SU-DHL-6 (cell line): Measurements from ENCODE around the gene ZNF423.

Experiments used
- H2AFZ ChIP-seq: fragments of 200-600 bp; sonication (generic); 2 replicates; pipeline ENCODE4 v1.6.1; 2014; ENCODE audit warnings: low read depth, mild to moderate bottlenecking, moderate library complexity, mixed read lengths, antibody characterized with exemption, low read length; ENCODE audit not compliant: severe bottlenecking
- H3F3A ChIP-seq: fragments of 200-600 bp; shearing (Covaris generic); 2 replicates; pipeline ENCODE4 v1.6.0; 2016; ENCODE audit warnings: antibody characterized with exemption, mild to moderate bottlenecking; ENCODE audit not compliant: insufficient read depth
- H3K27ac ChIP-seq: fragments of 200-600 bp; sonication (generic); 2 replicates; pipeline ENCODE4 v1.5.1; 2016; ENCODE audit warnings: low read depth, mild to moderate bottlenecking, low read length, moderate library complexity, mixed read lengths
- H3K27me3 ChIP-seq: fragments of 200-600 bp; sonication (generic), shearing (Covaris generic); 2 replicates; pipeline ENCODE4 v1.6.0; 2014; ENCODE audit warnings: mild to moderate bottlenecking, low read length
- H3K36me3 ChIP-seq: fragments of 200-600 bp; sonication (generic); 2 replicates; pipeline ENCODE4 v1.6.1; 2014; ENCODE audit warnings: mild to moderate bottlenecking, low read length, mixed read lengths
- H3K4me2 ChIP-seq: fragments of 300-600, 200-600 bp; shearing (Covaris generic), sonication (generic); 2 replicates; pipeline ENCODE4 v1.6.0; 2014; ENCODE audit warnings: low read length, low read depth, mild to moderate bottlenecking; ENCODE audit not compliant: poor library complexity, severe bottlenecking
- H3K4me3 ChIP-seq: fragments of 200-600 bp; sonication (generic); 2 replicates; pipeline ENCODE4 v1.5.1; 2014; ENCODE audit warnings: antibody characterized with exemption, low read length, mild to moderate bottlenecking, mixed read lengths; ENCODE audit not compliant: insufficient read depth, poor library complexity, severe bottlenecking
- H3K79me2 ChIP-seq: fragments of 200-600 bp; sonication (generic); 2 replicates; pipeline ENCODE4 v1.6.1; 2014; ENCODE audit warnings: mild to moderate bottlenecking, low read length, moderate library complexity; ENCODE audit not compliant: insufficient read depth
- H3K9ac ChIP-seq: fragments of 200-600 bp; sonication (generic); 2 replicates; pipeline ENCODE4 v1.7.0; 2014; ENCODE audit warnings: mild to moderate bottlenecking, low read length
- H3K9me2 ChIP-seq: fragments of 200-600 bp; sonication (generic); replicated peaks from 2 replicates; pipeline ENCODE4 v1.6.1; 2014; ENCODE audit warnings: low read length; ENCODE audit not compliant: insufficient read depth
- H3K9me3 ChIP-seq: fragments of 200-600 bp; sonication (generic); 2 replicates; pipeline ENCODE4 v1.6.1; 2014; ENCODE audit warnings: low read length, mixed read lengths; ENCODE audit not compliant: insufficient read depth
- H4K20me1 ChIP-seq: fragments of 200-600 bp; sonication (generic); 2 replicates; pipeline ENCODE4 v1.6.1; 2014; ENCODE audit warnings: low read depth, mild to moderate bottlenecking, antibody characterized with exemption, low read length, moderate library complexity, mixed read lengths
- EZH2phosphoT487 ChIP-seq: fragments of 200-600 bp; sonication (generic), shearing (Covaris generic); conservative IDR thresholded peaks from 2 replicates; pipeline ENCODE4 v1.6.1; 2018; ENCODE audit warnings: mild to moderate bottlenecking, antibody characterized with exemption, low read length, moderate library complexity, mixed read lengths
- TF ChIP-seq, protein P1 (sequence below): fragments of 200-600 bp; sonication (generic); IDR thresholded peaks from one replicate; pipeline ENCODE4 v1.5.1; 2017; ENCODE audit warnings: antibody characterized with exemption, mild to moderate bottlenecking, low read length, moderate library complexity; ENCODE audit not compliant: insufficient read depth, poor library complexity, severe bottlenecking

Gene ZNF423

GRCh38 chr16:49800441-49800840, 55.5 kb downstream of the ZNF423 start:
- H3K27me3 ChIP-seq = no peaks in the 10 kb centered on the region
- H3K36me3 ChIP-seq = no peaks in the 10 kb centered on the region
- H3K9ac ChIP-seq = no peak overlapping the region
- no peaks in the 10 kb centered on the region for H3K9me2 ChIP-seq
- H4K20me1 ChIP-seq = no peaks in the 10 kb centered on the region
- TF ChIP-seq EZH2phosphoT487 = no peak
- TF ChIP-seq, protein P1, sequence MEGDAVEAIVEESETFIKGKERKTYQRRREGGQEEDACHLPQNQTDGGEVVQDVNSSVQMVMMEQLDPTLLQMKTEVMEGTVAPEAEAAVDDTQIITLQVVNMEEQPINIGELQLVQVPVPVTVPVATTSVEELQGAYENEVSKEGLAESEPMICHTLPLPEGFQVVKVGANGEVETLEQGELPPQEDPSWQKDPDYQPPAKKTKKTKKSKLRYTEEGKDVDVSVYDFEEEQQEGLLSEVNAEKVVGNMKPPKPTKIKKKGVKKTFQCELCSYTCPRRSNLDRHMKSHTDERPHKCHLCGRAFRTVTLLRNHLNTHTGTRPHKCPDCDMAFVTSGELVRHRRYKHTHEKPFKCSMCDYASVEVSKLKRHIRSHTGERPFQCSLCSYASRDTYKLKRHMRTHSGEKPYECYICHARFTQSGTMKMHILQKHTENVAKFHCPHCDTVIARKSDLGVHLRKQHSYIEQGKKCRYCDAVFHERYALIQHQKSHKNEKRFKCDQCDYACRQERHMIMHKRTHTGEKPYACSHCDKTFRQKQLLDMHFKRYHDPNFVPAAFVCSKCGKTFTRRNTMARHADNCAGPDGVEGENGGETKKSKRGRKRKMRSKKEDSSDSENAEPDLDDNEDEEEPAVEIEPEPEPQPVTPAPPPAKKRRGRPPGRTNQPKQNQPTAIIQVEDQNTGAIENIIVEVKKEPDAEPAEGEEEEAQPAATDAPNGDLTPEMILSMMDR = no peak
- H3K4me3 ChIP-seq = no peak overlapping the region
- no peaks in the 10 kb centered on the region for H3K79me2 ChIP-seq
- H2AFZ ChIP-seq = no peak overlapping the region
- no peaks in the 10 kb centered on the region for H3K9me3 ChIP-seq
- H3F3A ChIP-seq = no peaks in the 10 kb centered on the region
- H3K27ac ChIP-seq = no peak overlapping the region
- H3K4me2 ChIP-seq = no peak overlapping the region

GRCh38 chr16:49799172-49799571, 56.7 kb downstream of the ZNF423 start:
- H2AFZ ChIP-seq = no peak overlapping the region
- H3K9ac ChIP-seq = no peak overlapping the region
- H3K36me3 ChIP-seq = no peaks in the 10 kb centered on the region
- H4K20me1 ChIP-seq = no peaks in the 10 kb centered on the region
- TF ChIP-seq, protein P1 = no peak
- TF ChIP-seq EZH2phosphoT487 = no peak
- no peak overlapping the region for H3K27ac ChIP-seq
- H3K9me2 ChIP-seq = no peaks in the 10 kb centered on the region
- no peaks in the 10 kb centered on the region for H3F3A ChIP-seq
- no peaks in the 10 kb centered on the region for H3K9me3 ChIP-seq
- H3K4me3 ChIP-seq = no peak overlapping the region
- H3K27me3 ChIP-seq = no peaks in the 10 kb centered on the region
- no peak overlapping the region for H3K4me2 ChIP-seq
- no peaks in the 10 kb centered on the region for H3K79me2 ChIP-seq

- Histone ChIP-seq H4K20me1 (no peaks in the 10 kb centered on the region), H3K9me2 (no peaks in the 10 kb centered on the region), H3K27me3 (no peaks in the 10 kb centered on the region), H3K9me3 (no peaks in the 10 kb centered on the region), H2AFZ (no peak overlapping the region), H3F3A (no peaks in the 10 kb centered on the region), H3K27ac (no peak overlapping the region), H3K4me2 (no peak overlapping the region), H3K79me2 (no peaks in the 10 kb centered on the region), H3K36me3 (no peaks in the 10 kb centered on the region), H3K4me3 (no peak overlapping the region), H3K9ac (no peak overlapping the region)
- TF ChIP-seq, protein P1 = no peak
- no peak for TF ChIP-seq EZH2phosphoT487
Measured at GRCh38 chr16:49795513-49795912, 60.4 kb downstream of the ZNF423 start.

- Histone ChIP-seq H3K36me3 (no peaks in the 10 kb centered on the region), H3F3A (no peaks in the 10 kb centered on the region), H3K9me3 (no peaks in the 10 kb centered on the region), H2AFZ (no peak overlapping the region), H3K27me3 (no peaks in the 10 kb centered on the region), H4K20me1 (no peaks in the 10 kb centered on the region), H3K27ac (no peak overlapping the region), H3K79me2 (no peaks in the 10 kb centered on the region), H3K9ac (no peak overlapping the region), H3K4me3 (no peak overlapping the region), H3K9me2 (no peaks in the 10 kb centered on the region), H3K4me2 (no peak overlapping the region)
- no peak for TF ChIP-seq EZH2phosphoT487
- TF ChIP-seq, protein P1 = no peak
Measured at GRCh38 chr16:49793244-49793643, 62.7 kb downstream of the ZNF423 start.
